HCT116 (cell line): ENCODE data around the gene LSM2. TPM values are rescaled to one million over a fixed set of nuclear protein-coding genes. Genes with fewer than 3 reads are reported as not detected.

Experiments
- ATAC-seq: fragments of 200-7000 bp; cut with Tn5 transposase; 2 replicates; pipeline ENCODE4 v1.9.1; 2020; ENCODE audit warnings: mild to moderate bottlenecking, moderate library complexity
- BruUV-seq: library from RNA; stranded (reverse); fragments of 400-500 nt; replicated peaks from 2 replicates; lab custom pipeline; 2021; lab: Mats Ljungman, UMichigan
- CTCF ChIA-PET: fragments of 300-600 bp; sonication (Branson Sonifier 250); formaldehyde crosslinking; loops from one replicate; lab custom pipeline; 2021; ENCODE audit warnings: antibody characterized with exemption; lab: Charles Lee
- POLR2A ChIA-PET: fragments of 300-600, 350-600 bp; sonication (Branson Sonifier 250); formaldehyde crosslinking; loops from one replicate; lab custom pipeline; 2021; ENCODE audit warnings: antibody characterized with exemption; lab: Charles Lee
- RAD21 ChIA-PET, 2 experiments: fragments of 300-600 bp; sonication (Branson Sonifier 250); formaldehyde crosslinking; loops; one replicate each; lab custom pipeline; 2023; ENCODE audit warnings: low total read pairs in 2 of 2; ENCODE audit not compliant: uncharacterized antibody in 2 of 2, unreplicated experiment in 2 of 2, low non-redundant PET in 1 of 2; lab: Charles Lee
- DNase-seq: peaks from one replicate; pipeline ENCODE4 v3.0.0-alpha.2; 2010; ENCODE audit warnings: low read depth, low spot score
- H2AFZ ChIP-seq: fragments of 200-600 bp; shearing (Covaris generic), sonication (generic); 2 replicates; pipeline ENCODE4 v1.6.1; 2017; ENCODE audit warnings: low read depth, mixed run types, mixed read lengths, antibody characterized with exemption, low read length; ENCODE audit not compliant: poor library complexity, severe bottlenecking
- H3K27ac ChIP-seq: 2 replicates; pipeline ENCODE4 v1.5.1; 2012; ENCODE audit warnings: low read depth, low read length
- H3K27me3 ChIP-seq: fragments of 200-600 bp; sonication (generic); 2 replicates; pipeline ENCODE4 v1.6.1; 2016; ENCODE audit warnings: mixed run types, low read length, mixed read lengths; ENCODE audit not compliant: insufficient read depth
- H3K36me3 ChIP-seq, 2 experiments: fragments of 200-500 bp in 1 of 2; fragments of 200-600 bp in 1 of 2; sonication (Bioruptor generic) in 1 of 2; sonication (generic) in 1 of 2; 2 replicates each; pipeline versions ENCODE4 v1.5.1 to v1.6.1; 2014 to 2016; ENCODE audit warnings: low read length in 2 of 2, inconsistent platforms in 1 of 2, mixed read lengths in 1 of 2, mixed run types in 1 of 2; ENCODE audit not compliant: insufficient read depth in 2 of 2, control insufficient read depth in 1 of 2
- H3K4me1 ChIP-seq, 2 experiments: fragments of 200-600 bp in 1 of 2; sonication (generic) in 1 of 2; 2 replicates each; pipeline versions ENCODE4 v1.5.1 to v1.6.1; 2012 to 2017; ENCODE audit warnings: low read length in 2 of 2, inconsistent platforms in 1 of 2, mild to moderate bottlenecking in 1 of 2, mixed read lengths in 1 of 2, mixed run types in 1 of 2, moderate library complexity in 1 of 2; ENCODE audit not compliant: insufficient read depth in 2 of 2, control insufficient read depth in 1 of 2
- H3K4me2 ChIP-seq: fragments of 200-600 bp; sonication (generic); 2 replicates; pipeline ENCODE4 v1.6.1; 2017; ENCODE audit warnings: mixed run types, low read length, mixed read lengths
- H3K4me3 ChIP-seq, 2 experiments: fragments of 200-600 bp in 1 of 2; sonication (generic) in 1 of 2; replicated peaks in 1 of 2; 2 replicates each; pipeline ENCODE4 v1.5.1; 2011 to 2016; ENCODE audit warnings: low read length in 2 of 2, control low read depth in 1 of 2, low read depth in 1 of 2, mild to moderate bottlenecking in 1 of 2, mixed read lengths in 1 of 2, mixed run types in 1 of 2
- H3K79me2 ChIP-seq: fragments of 200-600 bp; sonication (generic); 2 replicates; pipeline ENCODE4 v1.6.1; 2017; ENCODE audit warnings: mild to moderate bottlenecking, mixed run types, low read length, moderate library complexity, mixed read lengths; ENCODE audit not compliant: insufficient read depth
- H3K9ac ChIP-seq: fragments of 200-600 bp; sonication (generic); 2 replicates; pipeline ENCODE4 v1.6.1; 2016; ENCODE audit warnings: low read length, mixed read lengths
- H3K9me2 ChIP-seq: fragments of 200-600 bp; sonication (generic), shearing (Covaris generic); 2 replicates; pipeline ENCODE4 v1.6.1; 2017; ENCODE audit warnings: mixed run types, mild to moderate bottlenecking, moderate library complexity; ENCODE audit not compliant: insufficient read depth
- H3K9me3 ChIP-seq, 2 experiments: fragments of 200-500 bp in 1 of 2; fragments of 200-600 bp in 1 of 2; sonication (Bioruptor generic) in 1 of 2; sonication (generic) in 1 of 2; 2 replicates each; pipeline ENCODE4 v1.6.1; 2014 to 2017; ENCODE audit warnings: low read length in 2 of 2, mixed read lengths in 2 of 2, inconsistent platforms in 1 of 2, low read depth in 1 of 2, mild to moderate bottlenecking in 1 of 2, mixed run types in 1 of 2, moderate library complexity in 1 of 2; ENCODE audit not compliant: control insufficient read depth in 1 of 2, insufficient read depth in 1 of 2
- H4K20me1 ChIP-seq: fragments of 200-600 bp; sonication (generic), shearing (Covaris generic); 2 replicates; pipeline ENCODE4 v1.6.1; 2017; ENCODE audit warnings: mixed run types, mild to moderate bottlenecking, moderate library complexity; ENCODE audit not compliant: insufficient read depth
- CTCF ChIP-seq, 3 experiments: fragments of 200-600 bp in 1 of 3; sonication (generic) in 1 of 3; IDR thresholded peaks in 2 of 3; conservative IDR thresholded peaks in 1 of 3; 2 replicates each; pipeline ENCODE4 v1.5.1; 2012 to 2017; ENCODE audit warnings: low read depth in 2 of 3, low read length in 2 of 3, antibody characterized with exemption in 1 of 3, borderline replicate concordance in 1 of 3, control low read depth in 1 of 3, mild to moderate bottlenecking in 1 of 3, mixed read lengths in 1 of 3, mixed run types in 1 of 3, moderate library complexity in 1 of 3; ENCODE audit not compliant: insufficient read depth in 1 of 3
- ELF1 ChIP-seq: IDR thresholded peaks from 2 replicates; pipeline ENCODE4 v1.6.1; 2012; ENCODE audit warnings: low read depth, borderline replicate concordance
- EZH2 ChIP-seq: fragments of 200-600 bp; sonication (generic); IDR thresholded peaks from 2 replicates; pipeline ENCODE4 v1.6.1; 2017; ENCODE audit warnings: antibody characterized with exemption, mixed run types
- EZH2phosphoT487 ChIP-seq: fragments of 200-600 bp; IDR thresholded peaks from 2 replicates; pipeline ENCODE4 v1.6.1; 2018; ENCODE audit warnings: antibody characterized with exemption, borderline replicate concordance
- FOSL1 ChIP-seq: IDR thresholded peaks from 2 replicates; pipeline ENCODE4 v1.6.1; 2012; ENCODE audit warnings: low read depth
- JUND ChIP-seq: IDR thresholded peaks from 2 replicates; pipeline ENCODE4 v1.6.1; 2012
- MAX ChIP-seq: IDR thresholded peaks from 2 replicates; pipeline ENCODE4 v1.6.1; 2012
- POLR2A ChIP-seq: IDR thresholded peaks from 2 replicates; pipeline ENCODE4 v1.7.0; 2011; ENCODE audit warnings: borderline replicate concordance; ENCODE audit not compliant: insufficient read depth, insufficient read length; ENCODE audit errors: extremely low read depth
- RAD21 ChIP-seq: IDR thresholded peaks from 2 replicates; pipeline ENCODE4 v1.6.1; 2012; ENCODE audit warnings: low read depth, mild to moderate bottlenecking
- SIN3A ChIP-seq: IDR thresholded peaks from 2 replicates; pipeline ENCODE4 v1.6.1; 2012; ENCODE audit warnings: low read depth
- SRF ChIP-seq: IDR thresholded peaks from 2 replicates; pipeline ENCODE4 v1.6.1; 2012; ENCODE audit warnings: low read depth
- TCF7L2 ChIP-seq: IDR thresholded peaks from 2 replicates; pipeline ENCODE4 v1.7.0; 2011; ENCODE audit warnings: borderline replicate concordance, inconsistent platforms; ENCODE audit not compliant: insufficient read depth, insufficient read length; ENCODE audit errors: extremely low read depth
- YY1 ChIP-seq: IDR thresholded peaks from 2 replicates; pipeline ENCODE4 v1.6.1; 2011; ENCODE audit warnings: low read length, low read depth, moderate library complexity, mild to moderate bottlenecking; ENCODE audit not compliant: insufficient replicate concordance; ENCODE audit errors: extremely low read depth
- ZBTB33 ChIP-seq: IDR thresholded peaks from 2 replicates; pipeline ENCODE4 v1.6.1; 2011; ENCODE audit warnings: mild to moderate bottlenecking, low read length, moderate library complexity; ENCODE audit not compliant: insufficient replicate concordance; ENCODE audit errors: extremely low read depth
- ZFX ChIP-seq: fragments of 450-650 bp; IDR thresholded peaks from 2 replicates; pipeline ENCODE4 v1.6.1; 2017
- intact Hi-C: fragments of 100-400 bp; cut with micrococcal nuclease; formaldehyde crosslinking; loops from 2 replicates; pipeline ENCODE4 v1.10.0; 2022
- total RNA-seq: library from RNA; stranded (reverse); gene quantifications from one replicate; pipeline ENCODE4 v1.2.1, GENCODE V29; 2021; ENCODE audit not compliant: unreplicated experiment
- TF ChIP-seq, protein P1 (sequence below): IDR thresholded peaks from 2 replicates; pipeline ENCODE4 v1.6.1; 2012
- TF ChIP-seq, protein P2 (sequence below): IDR thresholded peaks from 2 replicates; pipeline ENCODE4 v1.6.1; 2012; ENCODE audit warnings: low read depth

LSM2 gene
- total RNA-seq, 1 experiment from 2014 or later, result 89.7 TPM

- ChIA-PET CTCF (interaction anchor here (0.8 to 2.6 kb wide), 6 partner anchors 24 to 67 kb away, joined by 3 to 12 read pairs (median 4); partner anchors contain the start of gene LSM2), RAD21 (interaction anchor here in 1 of 2 experiments (0.8 kb wide), 1 partner anchor 24 kb away, joined by 3 read pairs; the partner anchor contains the start of gene LSM2), POLR2A (interaction anchor here (0.9 to 2.4 kb wide), 7 partner anchors 24 to 284 kb away, joined by 3 to 9 read pairs (median 6); partner anchors contain the start of genes ATP6V1G2, LSM2, NEU1 and NFKBIL1)
- no TSS peak for BruUV-seq
- intact Hi-C loops, result loop anchor here (5.0 to 10.0 kb wide), 2 partner anchors 94 to 286 kb away; partner anchors contain the start of genes ATP6V1G2, CLIC1, DDX39B and NFKBIL1
- Histone ChIP-seq H2AFZ (no peak overlapping the region), H3K79me2 (peaks cover 43% of the 10 kb centered on the region), H3K36me3 (peaks cover 0 to 5% of the 10 kb centered on the region in 2 experiments; a peak in 1 of 4 replicates), H4K20me1 (peaks cover 4% of the 10 kb centered on the region; the same call in 1 of the 2 replicates), H3K9ac (no peak overlapping the region), H3K4me2 (peak overlapping the region; percentile 77; the same call in 1 of the 2 replicates), H3K4me3 (no peak overlapping the region; a peak in 1 of 4 replicates), H3K9me3 (no peaks in the 10 kb centered on the region), H3K9me2 (no peaks in the 10 kb centered on the region), H3K27ac (peak overlapping the region; percentile 46), H3K27me3 (no peaks in the 10 kb centered on the region), H3K4me1 (peaks cover 22 to 52% of the 10 kb centered on the region in 2 experiments)
- TF ChIP-seq MAX, result no peak
- no peak for TF ChIP-seq EZH2phosphoT487
- TF ChIP-seq SIN3A, result no peak
- no peak for TF ChIP-seq EZH2
- TF ChIP-seq RAD21, result no peak
- no peak for TF ChIP-seq POLR2A
- TF ChIP-seq ZFX, result no peak
- TF ChIP-seq, protein P1, sequence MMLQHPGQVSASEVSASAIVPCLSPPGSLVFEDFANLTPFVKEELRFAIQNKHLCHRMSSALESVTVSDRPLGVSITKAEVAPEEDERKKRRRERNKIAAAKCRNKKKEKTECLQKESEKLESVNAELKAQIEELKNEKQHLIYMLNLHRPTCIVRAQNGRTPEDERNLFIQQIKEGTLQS, result no peak
- TF ChIP-seq ELF1, result no peak
- TF ChIP-seq FOSL1, result no peak
- TF ChIP-seq CTCF (IDR thresholded peaks at IDR 0.05 in 2 of 3, conservative IDR thresholded peaks at IDR 0.05 in 1 of 3; ENCODE audit: borderline replicate concordance in 1 of 3, insufficient read depth in 1 of 3, low read depth in 2 of 3, low read length in 2 of 3), result no peak
- no peak for TF ChIP-seq YY1
- no peak for TF ChIP-seq JUND
- no peak for TF ChIP-seq TCF7L2
- TF ChIP-seq, protein P2, sequence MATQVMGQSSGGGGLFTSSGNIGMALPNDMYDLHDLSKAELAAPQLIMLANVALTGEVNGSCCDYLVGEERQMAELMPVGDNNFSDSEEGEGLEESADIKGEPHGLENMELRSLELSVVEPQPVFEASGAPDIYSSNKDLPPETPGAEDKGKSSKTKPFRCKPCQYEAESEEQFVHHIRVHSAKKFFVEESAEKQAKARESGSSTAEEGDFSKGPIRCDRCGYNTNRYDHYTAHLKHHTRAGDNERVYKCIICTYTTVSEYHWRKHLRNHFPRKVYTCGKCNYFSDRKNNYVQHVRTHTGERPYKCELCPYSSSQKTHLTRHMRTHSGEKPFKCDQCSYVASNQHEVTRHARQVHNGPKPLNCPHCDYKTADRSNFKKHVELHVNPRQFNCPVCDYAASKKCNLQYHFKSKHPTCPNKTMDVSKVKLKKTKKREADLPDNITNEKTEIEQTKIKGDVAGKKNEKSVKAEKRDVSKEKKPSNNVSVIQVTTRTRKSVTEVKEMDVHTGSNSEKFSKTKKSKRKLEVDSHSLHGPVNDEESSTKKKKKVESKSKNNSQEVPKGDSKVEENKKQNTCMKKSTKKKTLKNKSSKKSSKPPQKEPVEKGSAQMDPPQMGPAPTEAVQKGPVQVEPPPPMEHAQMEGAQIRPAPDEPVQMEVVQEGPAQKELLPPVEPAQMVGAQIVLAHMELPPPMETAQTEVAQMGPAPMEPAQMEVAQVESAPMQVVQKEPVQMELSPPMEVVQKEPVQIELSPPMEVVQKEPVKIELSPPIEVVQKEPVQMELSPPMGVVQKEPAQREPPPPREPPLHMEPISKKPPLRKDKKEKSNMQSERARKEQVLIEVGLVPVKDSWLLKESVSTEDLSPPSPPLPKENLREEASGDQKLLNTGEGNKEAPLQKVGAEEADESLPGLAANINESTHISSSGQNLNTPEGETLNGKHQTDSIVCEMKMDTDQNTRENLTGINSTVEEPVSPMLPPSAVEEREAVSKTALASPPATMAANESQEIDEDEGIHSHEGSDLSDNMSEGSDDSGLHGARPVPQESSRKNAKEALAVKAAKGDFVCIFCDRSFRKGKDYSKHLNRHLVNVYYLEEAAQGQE, result no peak
- no peak for TF ChIP-seq SRF
- no peak for TF ChIP-seq ZBTB33
- ATAC-seq (no peak), DNase-seq (no peak)
These were observed 24.1 kb upstream of the LSM2 start for GRCh38 chr6:31830886-31831335.
